H9 (cell line): ENCODE results near the gene GALNT4. TPM values are rescaled to one million over a fixed set of nuclear protein-coding genes. Genes with fewer than 3 reads are reported as not detected.
A peak's percentile ranks its signal among the peaks of the same experiment; 100 is the strongest.

ENCODE experiments used
- DNase-seq: peaks from one replicate; pipeline ENCODE4 v3.0.0-alpha.2; 2017
- H2AFZ ChIP-seq: one replicate; pipeline ENCODE4 v1.6.1; 2013; ENCODE audit warnings: mild to moderate bottlenecking, low read length, control low read depth, moderate library complexity
- H2AK5ac ChIP-seq: 2 replicates; pipeline ENCODE4 v1.6.1; 2013; ENCODE audit warnings: low read length, control low read depth, mixed read lengths; ENCODE audit not compliant: insufficient read length
- H2BK120ac ChIP-seq: one replicate; pipeline ENCODE4 v1.6.1; 2013; ENCODE audit warnings: low read depth, mild to moderate bottlenecking, low read length, control low read depth, inconsistent platforms; ENCODE audit not compliant: poor library complexity, severe bottlenecking
- H2BK12ac ChIP-seq: 2 replicates; pipeline ENCODE4 v1.6.1; 2013; ENCODE audit warnings: low read length, control low read depth, mixed read lengths, low read depth; ENCODE audit not compliant: insufficient read length
- H2BK15ac ChIP-seq: 2 replicates; pipeline ENCODE4 v1.6.1; 2013; ENCODE audit warnings: low read depth, low read length, control low read depth
- H2BK20ac ChIP-seq: one replicate; pipeline ENCODE4 v1.6.1; 2013; ENCODE audit warnings: low read depth, mild to moderate bottlenecking, low read length, control low read depth, inconsistent platforms; ENCODE audit not compliant: poor library complexity, severe bottlenecking
- H2BK5ac ChIP-seq: 2 replicates; pipeline ENCODE4 v1.6.1; 2013; ENCODE audit warnings: low read length, control low read depth, mixed read lengths; ENCODE audit not compliant: insufficient read length
- H3K14ac ChIP-seq: 2 replicates; pipeline ENCODE4 v1.6.1; 2013; ENCODE audit warnings: low read length, control low read depth; ENCODE audit not compliant: insufficient read depth
- H3K18ac ChIP-seq: 2 replicates; pipeline ENCODE4 v1.6.1; 2013; ENCODE audit warnings: low read depth, mild to moderate bottlenecking, mixed read lengths, low read length, control low read depth; ENCODE audit not compliant: insufficient read length
- H3K23ac ChIP-seq: 2 replicates; pipeline ENCODE4 v1.6.1; 2013; ENCODE audit warnings: low read length, control low read depth, mixed read lengths, low read depth; ENCODE audit not compliant: insufficient read length
- H3K23me2 ChIP-seq: 2 replicates; pipeline ENCODE4 v1.6.1; 2013; ENCODE audit warnings: low read depth, mild to moderate bottlenecking, mixed read lengths, low read length, control low read depth; ENCODE audit not compliant: insufficient read length, poor library complexity, severe bottlenecking
- H3K27ac ChIP-seq: 2 replicates; pipeline ENCODE4 v1.5.1; 2013; ENCODE audit warnings: low read length, control low read depth, mixed read lengths, low read depth; ENCODE audit not compliant: insufficient read length
- H3K27me3 ChIP-seq: 2 replicates; pipeline ENCODE4 v1.6.1; 2013; ENCODE audit warnings: low read length, control low read depth, inconsistent platforms; ENCODE audit not compliant: insufficient read depth
- H3K4ac ChIP-seq: 2 replicates; pipeline ENCODE4 v1.6.1; 2013; ENCODE audit warnings: low read depth, mild to moderate bottlenecking, control low read depth, inconsistent platforms, low read length, moderate library complexity
- H3K4me1 ChIP-seq: 2 replicates; pipeline ENCODE4 v1.6.1; 2013; ENCODE audit warnings: low read length, control low read depth, inconsistent platforms; ENCODE audit not compliant: insufficient read depth
- H3K4me2 ChIP-seq: 2 replicates; pipeline ENCODE4 v1.6.1; 2013; ENCODE audit warnings: low read length, control low read depth, mixed read lengths; ENCODE audit not compliant: insufficient read length, insufficient read depth
- H3K56ac ChIP-seq: 2 replicates; pipeline ENCODE4 v1.6.1; 2013; ENCODE audit warnings: low read depth, mild to moderate bottlenecking, mixed read lengths, low read length, control low read depth; ENCODE audit not compliant: insufficient read length
- H3K79me1 ChIP-seq: 2 replicates; pipeline ENCODE4 v1.6.1; 2013; ENCODE audit warnings: low read depth, mild to moderate bottlenecking, moderate library complexity, low read length, control low read depth, inconsistent platforms; ENCODE audit not compliant: insufficient read depth, poor library complexity, severe bottlenecking
- H3K79me2 ChIP-seq: 2 replicates; pipeline ENCODE4 v1.6.1; 2013; ENCODE audit warnings: low read length, control low read depth, inconsistent platforms; ENCODE audit not compliant: insufficient read depth
- H3K9ac ChIP-seq: 2 replicates; pipeline ENCODE4 v1.6.1; 2013; ENCODE audit warnings: low read length, control low read depth, mixed read lengths; ENCODE audit not compliant: insufficient read length; ENCODE audit errors: extremely low read depth
- H3K9me3 ChIP-seq: one replicate; pipeline ENCODE4 v1.6.1; 2013; ENCODE audit warnings: low read depth, low read length, inconsistent platforms; ENCODE audit not compliant: control insufficient read depth
- H3T11ph ChIP-seq: one replicate; pipeline ENCODE4 v1.6.1; 2013; ENCODE audit warnings: mild to moderate bottlenecking, low read length, control low read depth, inconsistent platforms
- H4K20me1 ChIP-seq: one replicate; pipeline ENCODE4 v1.6.1; 2013; ENCODE audit not compliant: control insufficient read depth, insufficient read length, insufficient read depth
- H4K5ac ChIP-seq: 2 replicates; pipeline ENCODE4 v1.6.1; 2013; ENCODE audit warnings: low read depth, mild to moderate bottlenecking, mixed read lengths, low read length, control low read depth; ENCODE audit not compliant: insufficient read length
- H4K8ac ChIP-seq: replicated peaks from 2 replicates; pipeline ENCODE4 v1.6.1; 2013; ENCODE audit warnings: low read length, control low read depth, mixed read lengths, low read depth; ENCODE audit not compliant: insufficient read length
- H4K91ac ChIP-seq: 2 replicates; pipeline ENCODE4 v1.6.1; 2013; ENCODE audit warnings: low read depth, mild to moderate bottlenecking, moderate library complexity, mixed read lengths, low read length, control low read depth; ENCODE audit not compliant: insufficient read length
- H3K27ac Mint-ChIP-seq, 3 experiments: 2 replicates in 2 of 3; 3 replicates in 1 of 3; pipeline ENCODE4 v1.8.0; 2020 to 2021; ENCODE audit warnings: mixed read lengths in 3 of 3, mild to moderate bottlenecking in 1 of 3, moderate library complexity in 1 of 3
- H3K27me3 Mint-ChIP-seq: 2 replicates; pipeline ENCODE4 v1.8.0; 2021; ENCODE audit warnings: low read depth, mild to moderate bottlenecking, moderate library complexity, mixed read lengths
- H3K36me3 Mint-ChIP-seq, 3 experiments: 2 replicates in 2 of 3; 3 replicates in 1 of 3; pipeline ENCODE4 v1.8.0; 2020 to 2021; ENCODE audit warnings: low read depth in 3 of 3, mixed read lengths in 3 of 3; ENCODE audit not compliant: insufficient read depth in 1 of 3
- H3K4me1 Mint-ChIP-seq, 2 experiments: 2 replicates each; pipeline ENCODE4 v1.8.0; 2020; ENCODE audit warnings: mixed read lengths in 2 of 2
- H3K4me3 Mint-ChIP-seq, 2 experiments: 2 replicates in 1 of 2; 3 replicates in 1 of 2; pipeline ENCODE4 v1.8.0; 2020 to 2021; ENCODE audit warnings: mild to moderate bottlenecking in 2 of 2, mixed read lengths in 2 of 2, moderate library complexity in 1 of 2
- H3K9me3 Mint-ChIP-seq, 2 experiments: 2 replicates in 1 of 2; 3 replicates in 1 of 2; pipeline ENCODE4 v1.8.0; 2020; ENCODE audit warnings: mild to moderate bottlenecking in 2 of 2, mixed read lengths in 2 of 2, moderate library complexity in 1 of 2
- CTCF ChIP-seq: fragments of 200-600 bp; sonication (generic); conservative IDR thresholded peaks from 3 replicates; pipeline ENCODE4 v1.8.0; 2021; ENCODE audit warnings: antibody characterized with exemption, mild to moderate bottlenecking
- WGBS: extraction: QIAGEN DNeasy Blood & Tissue Kit; methylation state at CpG from one replicate; pipeline ENCODE4 v1.1.7; 2013; ENCODE audit warnings: missing lambda C conversion rate, low lambda C conversion rate, mixed read lengths; ENCODE audit not compliant: insufficient read length; ENCODE audit errors: extremely low coverage; 5-methylcytosine and 5-hydroxymethylcytosine counted together
- total RNA-seq: library from RNA; stranded (reverse); gene quantifications from 2 replicates; pipeline ENCODE4 v1.2.1, GENCODE V29; 2021

The GALNT4 gene
- total RNA-seq, 1 experiment from 2014 or later: 3.1 TPM

- H3K4ac ChIP-seq: no peak overlapping the region
- H3K79me1 ChIP-seq: no peaks in the 10 kb centered on the region
- no peak overlapping the region for H2AFZ ChIP-seq
- peak overlapping the region in 1 of 3 experiments; percentile 31; a peak in 3 of 7 replicates for H3K27ac Mint-ChIP-seq
- H2BK20ac ChIP-seq: no peak overlapping the region
- H3T11ph ChIP-seq: no peak overlapping the region
- H2AK5ac ChIP-seq: no peak overlapping the region
- no peak overlapping the region for H2BK5ac ChIP-seq
- H3K23me2 ChIP-seq: no peaks in the 10 kb centered on the region
- H2BK15ac ChIP-seq: no peak overlapping the region
- no peaks in the 10 kb centered on the region for H3K9me3 ChIP-seq
- H3K18ac ChIP-seq: no peak overlapping the region
- no peaks in the 10 kb centered on the region for H3K27me3 ChIP-seq
- no peaks in the 10 kb centered on the region for H3K27me3 Mint-ChIP-seq
- H4K91ac ChIP-seq: no peak overlapping the region
- no peaks in the 10 kb centered on the region for H3K9me3 Mint-ChIP-seq
- no peaks in the 10 kb centered on the region for H4K20me1 ChIP-seq
- no peak overlapping the region for H4K5ac ChIP-seq
- no CpG with 5 or more reads among the region's 2 CpGs for WGBS
- no peak for TF ChIP-seq CTCF
- H3K56ac ChIP-seq: no peak overlapping the region
- H3K23ac ChIP-seq: no peak overlapping the region
- no peaks in the 10 kb centered on the region for H3K79me2 ChIP-seq
- no peak for DNase-seq
- H3K4me1 Mint-ChIP-seq: peaks cover 12 to 16% of the 10 kb centered on the region in 2 experiments
- no peak overlapping the region for H2BK120ac ChIP-seq
- no peak overlapping the region for H3K27ac ChIP-seq
- no peak overlapping the region for H4K8ac ChIP-seq
- peaks cover 0 to 2% (median 0%) of the 10 kb centered on the region in 3 experiments; a peak in 1 of 7 replicates for H3K36me3 Mint-ChIP-seq
- H3K14ac ChIP-seq: no peak overlapping the region
- H3K9ac ChIP-seq: no peak overlapping the region
- H3K4me2 ChIP-seq: no peak overlapping the region
- no peak overlapping the region for H3K4me3 Mint-ChIP-seq
- no peak overlapping the region for H2BK12ac ChIP-seq
- H3K4me1 ChIP-seq: peaks cover 5% of the 10 kb centered on the region; the same call in 1 of the 2 replicates
Observed at GRCh38 chr12:89486264-89486663, 38.3 kb downstream of the GALNT4 start.
